ENCODE data around the gene SMIM20. TPM values are rescaled to one million over a fixed set of nuclear protein-coding genes. Genes with fewer than 3 reads are reported as not detected.

Gene SMIM20
- total and polyA plus RNA-seq, 4 donors: 11.1 to 25.0 (median 20.4) TPM

DNA sequence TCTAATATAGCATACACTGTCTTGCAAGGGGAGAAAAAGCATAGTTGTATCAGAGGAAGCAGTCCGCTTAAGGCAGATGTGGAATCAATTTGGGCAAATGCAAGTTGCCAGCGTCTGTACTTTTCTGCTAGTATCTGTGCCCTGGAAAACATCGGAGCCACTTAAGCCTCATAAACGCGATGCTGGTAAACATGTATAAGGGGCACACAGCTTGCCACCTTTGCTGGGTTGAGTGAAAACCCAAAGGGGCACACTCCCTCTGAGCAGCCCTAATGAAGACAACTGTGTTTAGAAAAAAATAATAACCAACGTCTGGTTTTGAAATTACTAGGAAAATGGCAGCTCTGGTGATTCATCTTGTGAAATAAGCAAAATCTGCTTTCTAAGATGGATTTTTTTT, 24.3 kb downstream of the SMIM20 start:
- TF ChIP-seq GABPA (IDR thresholded peaks at IDR 0.05 in 1 of 2, conservative IDR thresholded peaks at IDR 0.05 in 1 of 2): no peak
- H3K27me3 ChIP-seq (ENCODE audit: control insufficient read depth in 4 of 4, insufficient read depth in 4 of 4, low read length in 3 of 4): peaks cover 0 to 2% (median 0%) of the 10 kb centered on the region in 4 donors
- no peak for DNase-seq (ENCODE audit: low spot score)
- H3K4me1 ChIP-seq (ENCODE audit: control insufficient read depth in 4 of 4, insufficient read depth in 4 of 4, low read length in 3 of 4): no peaks in the 10 kb centered on the region
- WGBS: 87% methylated on average over 6 of the region's 6 CpGs
- no peaks in the 10 kb centered on the region for H3K9me3 ChIP-seq (ENCODE audit: control insufficient read depth in 4 of 4, low read length in 3 of 4)
- H3K4me3 ChIP-seq (ENCODE audit: low read depth in 1 of 3, low read length in 3 of 3): no peak overlapping the region
- no peak overlapping the region for H3K27ac ChIP-seq (ENCODE audit: low read depth in 1 of 2, low read length in 2 of 2)
- H3K36me3 ChIP-seq (ENCODE audit: control insufficient read depth in 4 of 4, insufficient read depth in 3 of 4, low read depth in 1 of 4, low read length in 3 of 4): no peaks in the 10 kb centered on the region
- no peak overlapping the region for H3K9ac ChIP-seq (ENCODE audit: low read depth in 1 of 2, low read length in 2 of 2)

DNA sequence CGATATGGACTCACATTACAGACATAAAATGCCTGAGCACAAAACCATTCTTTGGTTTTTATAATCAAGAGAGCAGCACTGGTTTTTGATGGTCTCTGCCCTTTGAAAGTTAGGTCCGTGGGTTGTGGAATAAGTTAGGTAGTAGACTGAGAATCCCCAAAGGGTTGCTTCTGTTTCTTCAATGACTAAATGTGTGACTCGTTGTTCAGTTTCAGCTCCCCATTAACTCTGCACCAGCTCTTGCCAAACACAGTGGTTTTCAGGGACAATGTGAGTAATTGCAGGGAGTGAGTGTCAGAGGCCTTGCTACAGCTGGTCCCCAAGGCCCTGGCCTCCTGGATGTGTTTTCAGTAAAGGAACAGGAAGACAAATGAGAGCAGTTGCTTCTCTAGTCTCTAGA, 24.8 kb downstream of the SMIM20 start:
- TF ChIP-seq JUND (IDR thresholded peaks at IDR 0.05) (no peak), SP1 (IDR thresholded peaks at IDR 0.05) (no peak), HNF4G (IDR thresholded peaks at IDR 0.05) (no peak), NR2F2 (IDR thresholded peaks at IDR 0.05) (no peak), TAF1 (conservative IDR thresholded peaks at IDR 0.05) (no peak), EGR1 (IDR thresholded peaks at IDR 0.05; ENCODE audit: low read depth in 2 of 2) (no peak), HNF4A (conservative IDR thresholded peaks at IDR 0.05) (no peak), RAD21 (IDR thresholded peaks at IDR 0.05) (no peak), RXRA (IDR thresholded peaks at IDR 0.05) (no peak)
- TF ChIP-seq, protein P1, sequence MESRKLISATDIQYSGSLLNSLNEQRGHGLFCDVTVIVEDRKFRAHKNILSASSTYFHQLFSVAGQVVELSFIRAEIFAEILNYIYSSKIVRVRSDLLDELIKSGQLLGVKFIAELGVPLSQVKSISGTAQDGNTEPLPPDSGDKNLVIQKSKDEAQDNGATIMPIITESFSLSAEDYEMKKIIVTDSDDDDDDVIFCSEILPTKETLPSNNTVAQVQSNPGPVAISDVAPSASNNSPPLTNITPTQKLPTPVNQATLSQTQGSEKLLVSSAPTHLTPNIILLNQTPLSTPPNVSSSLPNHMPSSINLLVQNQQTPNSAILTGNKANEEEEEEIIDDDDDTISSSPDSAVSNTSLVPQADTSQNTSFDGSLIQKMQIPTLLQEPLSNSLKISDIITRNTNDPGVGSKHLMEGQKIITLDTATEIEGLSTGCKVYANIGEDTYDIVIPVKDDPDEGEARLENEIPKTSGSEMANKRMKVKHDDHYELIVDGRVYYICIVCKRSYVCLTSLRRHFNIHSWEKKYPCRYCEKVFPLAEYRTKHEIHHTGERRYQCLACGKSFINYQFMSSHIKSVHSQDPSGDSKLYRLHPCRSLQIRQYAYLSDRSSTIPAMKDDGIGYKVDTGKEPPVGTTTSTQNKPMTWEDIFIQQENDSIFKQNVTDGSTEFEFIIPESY (IDR thresholded peaks at IDR 0.05): no peak
- TF ChIP-seq, protein P2, sequence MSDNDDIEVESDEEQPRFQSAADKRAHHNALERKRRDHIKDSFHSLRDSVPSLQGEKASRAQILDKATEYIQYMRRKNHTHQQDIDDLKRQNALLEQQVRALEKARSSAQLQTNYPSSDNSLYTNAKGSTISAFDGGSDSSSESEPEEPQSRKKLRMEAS (IDR thresholded peaks at IDR 0.05): no peak
- TF ChIP-seq, protein P3, sequence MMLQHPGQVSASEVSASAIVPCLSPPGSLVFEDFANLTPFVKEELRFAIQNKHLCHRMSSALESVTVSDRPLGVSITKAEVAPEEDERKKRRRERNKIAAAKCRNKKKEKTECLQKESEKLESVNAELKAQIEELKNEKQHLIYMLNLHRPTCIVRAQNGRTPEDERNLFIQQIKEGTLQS (IDR thresholded peaks at IDR 0.05): no peak
- H3K27ac ChIP-seq (ENCODE audit: low read depth in 1 of 2, low read length in 2 of 2): no peak overlapping the region
- no peak overlapping the region for H3K9ac ChIP-seq (ENCODE audit: low read depth in 1 of 2, low read length in 2 of 2)
- H3K4me3 ChIP-seq (ENCODE audit: low read depth in 1 of 3, low read length in 3 of 3): no peak overlapping the region
- no peaks in the 10 kb centered on the region for H3K4me1 ChIP-seq (ENCODE audit: control insufficient read depth in 4 of 4, insufficient read depth in 4 of 4, low read length in 3 of 4)
- no peaks in the 10 kb centered on the region for H3K36me3 ChIP-seq (ENCODE audit: control insufficient read depth in 4 of 4, insufficient read depth in 3 of 4, low read depth in 1 of 4, low read length in 3 of 4)
- H3K27me3 ChIP-seq (ENCODE audit: control insufficient read depth in 4 of 4, insufficient read depth in 4 of 4, low read length in 3 of 4): peaks cover 0 to 2% (median 0%) of the 10 kb centered on the region in 4 donors
- WGBS: 79% methylated on average over 3 of the region's 3 CpGs
- H3K9me3 ChIP-seq (ENCODE audit: control insufficient read depth in 4 of 4, low read length in 3 of 4): no peaks in the 10 kb centered on the region
- DNase-seq (ENCODE audit: low spot score): no peak

DNA sequence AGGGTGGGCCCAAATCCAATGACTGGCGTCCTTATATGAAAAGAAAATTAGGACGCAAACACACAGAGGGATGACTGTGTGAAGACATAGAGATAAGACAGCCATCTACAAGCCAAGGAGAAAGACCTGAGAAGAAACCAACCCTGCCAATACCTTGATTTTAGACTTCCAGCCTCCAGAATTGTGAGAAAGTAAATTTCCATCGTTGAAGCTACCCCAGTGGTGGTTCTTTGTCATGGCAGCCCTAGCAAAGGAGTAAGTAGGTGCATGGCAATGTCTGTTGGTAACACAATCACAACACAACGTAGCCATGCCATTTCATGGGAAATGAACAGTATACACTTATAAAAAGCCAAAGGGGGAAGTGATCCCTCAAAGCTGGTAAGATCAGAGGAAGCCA, 25.3 kb downstream of the SMIM20 start:
- Histone ChIP-seq H3K36me3 (ENCODE audit: control insufficient read depth in 4 of 4, insufficient read depth in 3 of 4, low read depth in 1 of 4, low read length in 3 of 4) (no peaks in the 10 kb centered on the region), H3K4me3 (ENCODE audit: low read depth in 1 of 3, low read length in 3 of 3) (no peak overlapping the region), H3K9me3 (ENCODE audit: control insufficient read depth in 4 of 4, low read length in 3 of 4) (no peaks in the 10 kb centered on the region), H3K9ac (ENCODE audit: low read depth in 1 of 2, low read length in 2 of 2) (no peak overlapping the region), H3K27ac (ENCODE audit: low read depth in 1 of 2, low read length in 2 of 2) (no peak overlapping the region), H3K27me3 (ENCODE audit: control insufficient read depth in 4 of 4, insufficient read depth in 4 of 4, low read length in 3 of 4) (peaks cover 0 to 2% (median 0%) of the 10 kb centered on the region in 4 donors), H3K4me1 (ENCODE audit: control insufficient read depth in 4 of 4, insufficient read depth in 4 of 4, low read length in 3 of 4) (no peaks in the 10 kb centered on the region)
- TF ChIP-seq RXRA (IDR thresholded peaks at IDR 0.05) (no peak), EGR1 (IDR thresholded peaks at IDR 0.05; ENCODE audit: low read depth in 2 of 2) (no peak)
- DNase-seq (ENCODE audit: low spot score): no peak
- WGBS: 86% methylated on average over 4 of the region's 4 CpGs

All from liver (tissue), 9 donors.